Sigmoid colon (tissue), 7 donors: ENCODE measurements around the gene NGDN. TPM values are rescaled to one million over a fixed set of nuclear protein-coding genes. Genes with fewer than 3 reads are reported as not detected.
"Not testable (repeated sequence)": the region's sequence is repeated elsewhere in the genome, so short reads cannot be mapped to it uniquely, and the experiment has no call there.

Source experiments
- DNase-seq: peaks from one replicate; pipeline ENCODE4 v3.0.0-alpha.2; 2019
- H3K27ac ChIP-seq, 4 donors: fragments of 200-600 bp; sonication (generic); one replicate each; pipeline ENCODE4 v1.5.1; 2016 to 2019; ENCODE audit warnings: mild to moderate bottlenecking in 1 of 4
- H3K27me3 ChIP-seq, 3 donors: fragments of 200-600 bp; sonication (generic); one replicate each; pipeline ENCODE4 v1.5.1; 2019; ENCODE audit warnings: mild to moderate bottlenecking in 1 of 3
- H3K36me3 ChIP-seq, 4 donors: fragments of 200-600 bp; sonication (generic); one replicate each; pipeline ENCODE4 v1.5.1; 2016 to 2019
- H3K4me1 ChIP-seq, 4 donors: fragments of 200-600 bp; sonication (generic); one replicate each; pipeline ENCODE4 v1.5.1; 2017 to 2019
- H3K4me3 ChIP-seq, 4 donors: fragments of 200-600 bp; sonication (generic); one replicate each; pipeline ENCODE4 v1.5.1; 2017 to 2019; ENCODE audit warnings: mild to moderate bottlenecking in 2 of 4, moderate library complexity in 1 of 4
- H3K9me3 ChIP-seq, 4 donors: fragments of 200-600 bp in 3 of 4; sonication (generic) in 3 of 4; one replicate each; pipeline versions ENCODE4 v1.5.1 to v1.6.1; 2013 to 2019
- CTCF ChIP-seq, 4 experiments: fragments of 450-650 bp in 3 of 4; fragments of 200-600 bp in 1 of 4; IDR thresholded peaks; one replicate each; pipeline ENCODE4 v1.5.1; 2016 to 2019; ENCODE audit warnings: antibody characterized with exemption in 4 of 4, mild to moderate bottlenecking in 3 of 4, moderate library complexity in 2 of 4
- EP300 ChIP-seq, 4 donors: sonication (generic); formaldehyde crosslinking; IDR thresholded peaks; one replicate each; pipeline ENCODE4 v1.6.1; 2017; ENCODE audit warnings: antibody characterized with exemption in 4 of 4
- POLR2A ChIP-seq, 2 donors: fragments of 450-650 bp; IDR thresholded peaks; one replicate each; pipeline ENCODE4 v1.6.1; 2016; ENCODE audit warnings: antibody characterized with exemption in 2 of 2, mild to moderate bottlenecking in 2 of 2, moderate library complexity in 2 of 2
- POLR2AphosphoS5 ChIP-seq, 4 donors: sonication (generic); formaldehyde crosslinking; IDR thresholded peaks; one replicate each; pipeline ENCODE4 v1.6.1; 2017; ENCODE audit warnings: antibody characterized with exemption in 4 of 4
- WGBS, 2 donors: extraction: QIAGEN DNeasy Blood & Tissue Kit; methylation state at CpG; one replicate each; pipeline ENCODE4 v1.1.7; 2013; 5-methylcytosine and 5-hydroxymethylcytosine counted together
- intact Hi-C: fragments of 100-400 bp; cut with DNase I; formaldehyde crosslinking; loops from one replicate; pipeline ENCODE4 v1.15.1; 2023
- polyA plus RNA-seq, 3 donors: library from polyadenylated mRNA; stranded (reverse); fragments of 200-250 nt; gene quantifications; one replicate each; pipeline ENCODE4 v1.2.3, GENCODE V29; 2013
- total RNA-seq, 4 donors: library from RNA; depleted of rRNA; stranded (reverse); fragments of >200 nt; gene quantifications; one replicate each; pipeline ENCODE4 v1.1.0, GENCODE V29; 2016
- donor health status: healthy with polysubstance abuse.
- donor health status: Bipolar disorder and iron deficiency.
- donor health status: healthy.

NGDN gene
- total and polyA plus RNA-seq, 7 donors: 23.3 to 46.2 (median 39.6) TPM

- intact Hi-C loops: no loop called here
- Histone ChIP-seq H3K27ac (no peak overlapping the region), H3K27me3 (peaks cover 0 to 3% (median 2%) of the 10 kb centered on the region in 3 donors), H3K4me1 (no peaks in the 10 kb centered on the region), H3K36me3 (no peaks in the 10 kb centered on the region), H3K4me3 (no peak overlapping the region), H3K9me3 (peaks cover 0 to 2% (median 0%) of the 10 kb centered on the region in 4 donors)
- TF ChIP-seq POLR2AphosphoS5 (IDR thresholded peaks at IDR 0.05) (no peak), CTCF (IDR thresholded peaks at IDR 0.05) (no peak), EP300 (IDR thresholded peaks at IDR 0.05) (no peak), POLR2A (IDR thresholded peaks at IDR 0.05) (no peak)
- WGBS, 2 donors: 26 to 63% methylated on average over 1 of the region's 1 CpG
- no peak for DNase-seq
Observed at GRCh38 chr14:23454445-23454856, 15.1 kb upstream of the NGDN start.

- H3K4me3 ChIP-seq, H3K27me3 ChIP-seq, H3K27ac ChIP-seq, H3K4me1 ChIP-seq, intact Hi-C loops, H3K9me3 ChIP-seq, H3K36me3 ChIP-seq, DNase-seq: not testable (repeated sequence)
- 91% methylated on average over 11 of the region's 11 CpGs for WGBS, 2 donors
Observed at GRCh38 chr14:23456883-23457586, 12.5 kb upstream of the NGDN start.

DNA sequence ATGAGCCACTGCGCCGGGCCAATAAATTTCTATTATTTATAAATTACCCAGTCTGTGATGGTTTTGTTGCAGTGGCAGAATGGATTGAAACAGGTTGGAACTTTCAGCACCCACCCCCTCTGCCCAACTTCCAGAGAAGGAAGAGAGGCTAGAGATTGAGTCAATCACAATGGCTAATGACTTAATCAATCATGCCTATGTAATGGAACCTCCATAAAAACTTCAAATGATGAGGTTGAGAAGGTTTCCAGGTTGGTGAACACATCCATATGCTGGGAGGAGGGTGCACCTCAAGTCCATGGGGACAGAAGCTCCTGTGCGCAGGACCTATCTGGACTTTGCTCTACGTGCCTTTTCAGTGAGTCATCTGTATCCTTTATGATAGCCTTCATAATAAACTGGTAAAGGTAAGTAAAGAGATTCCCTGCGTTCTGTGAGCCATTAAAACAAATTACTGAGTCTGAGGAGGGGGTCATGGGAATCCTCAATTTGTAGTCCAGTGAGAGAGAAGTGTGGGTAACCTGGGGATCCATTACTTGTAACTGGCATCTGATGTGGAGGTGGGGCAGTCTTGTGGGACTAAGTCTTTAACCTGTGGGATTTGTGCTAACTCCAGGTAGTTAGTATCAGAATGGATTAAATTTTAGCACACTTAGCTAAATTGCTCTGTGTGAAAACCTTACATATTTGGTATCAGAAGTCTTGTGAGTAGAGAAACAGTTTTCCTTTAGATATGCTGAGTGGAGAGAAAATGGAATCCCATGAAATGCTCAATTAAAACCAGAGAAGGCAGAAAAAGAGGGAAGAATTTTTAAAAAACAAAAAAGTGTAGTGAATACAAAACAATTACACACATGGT lies 11.7 kb upstream of the NGDN start:
- H3K4me1 ChIP-seq: no peaks in the 10 kb centered on the region
- no peaks in the 10 kb centered on the region for H3K36me3 ChIP-seq
- H3K27me3 ChIP-seq: peaks cover 0 to 2% (median 0%) of the 10 kb centered on the region in 3 donors
- intact Hi-C loops: no loop called here
- no peak overlapping the region for H3K27ac ChIP-seq
- H3K4me3 ChIP-seq: no peak overlapping the region
- 46 to 74% methylated on average over 5 of the region's 5 CpGs for WGBS, 2 donors
- H3K9me3 ChIP-seq: no peaks in the 10 kb centered on the region
- no peak for DNase-seq
- no peak for TF ChIP-seq CTCF (IDR thresholded peaks at IDR 0.05)
- TF ChIP-seq POLR2A (IDR thresholded peaks at IDR 0.05): no peak
- no peak for TF ChIP-seq POLR2AphosphoS5 (IDR thresholded peaks at IDR 0.05)

GRCh38 chr14:23460960-23461359 lies 8.5 kb upstream of the NGDN start:
- TF ChIP-seq EP300 (IDR thresholded peaks at IDR 0.05) (no peak), CTCF (IDR thresholded peaks at IDR 0.05) (no peak), POLR2A (IDR thresholded peaks at IDR 0.05) (no peak), POLR2AphosphoS5 (IDR thresholded peaks at IDR 0.05) (no peak)
- intact Hi-C loops: no loop called here
- Histone ChIP-seq H3K9me3 (no peaks in the 10 kb centered on the region), H3K4me1 (no peaks in the 10 kb centered on the region), H3K4me3 (no peak overlapping the region), H3K27ac (no peak overlapping the region), H3K36me3 (no peaks in the 10 kb centered on the region), H3K27me3 (peaks cover 0 to 2% (median 0%) of the 10 kb centered on the region in 3 donors)
- DNase-seq: no peak

GRCh38 chr14:23464700-23465099 lies 4.8 kb upstream of the NGDN start:
- no peak overlapping the region for H3K27ac ChIP-seq
- H3K4me3 ChIP-seq: no peak overlapping the region
- H3K9me3 ChIP-seq: no peaks in the 10 kb centered on the region
- no peaks in the 10 kb centered on the region for H3K4me1 ChIP-seq
- no peak for DNase-seq
- intact Hi-C loops: loop anchor here (5.0 kb wide), 1 partner anchor 137 kb away; no protein-coding TSS in a partner anchor
- H3K27me3 ChIP-seq: no peaks in the 10 kb centered on the region
- TF ChIP-seq POLR2A (IDR thresholded peaks at IDR 0.05): no peak
- no peak for TF ChIP-seq CTCF (IDR thresholded peaks at IDR 0.05)
- TF ChIP-seq POLR2AphosphoS5 (IDR thresholded peaks at IDR 0.05): no peak
- TF ChIP-seq EP300 (IDR thresholded peaks at IDR 0.05): no peak
- no peaks in the 10 kb centered on the region for H3K36me3 ChIP-seq
